Smooth muscle cell (in vitro differentiated cells): Measurements from ENCODE around the gene CFTR. TPM values are rescaled to one million over a fixed set of nuclear protein-coding genes. Genes with fewer than 3 reads are reported as not detected.

Experiments
- DNase-seq: peaks from one replicate; lab custom pipeline; 2025; ENCODE audit not compliant: unreplicated experiment; lab: John Stamatoyannopoulos, UW
- H2AFZ ChIP-seq: fragments of 200-600 bp; sonication (generic); 2 replicates; pipeline ENCODE4 v1.6.0; 2016; ENCODE audit warnings: antibody characterized with exemption, low read depth, mild to moderate bottlenecking
- H3F3A ChIP-seq: fragments of 200-600 bp; sonication (generic); 2 replicates; pipeline ENCODE4 v1.6.0; 2017; ENCODE audit warnings: antibody characterized with exemption, low read depth
- H3K27ac ChIP-seq: fragments of 200-600 bp; sonication (generic); 2 replicates; pipeline ENCODE4 v1.5.1; 2016; ENCODE audit warnings: low read depth, mild to moderate bottlenecking
- H3K27me3 ChIP-seq: fragments of 200-600 bp; sonication (generic); 2 replicates; pipeline ENCODE4 v1.6.1; 2016; ENCODE audit warnings: low read depth, mild to moderate bottlenecking
- H3K36me3 ChIP-seq: fragments of 200-600 bp; sonication (generic); 2 replicates; pipeline ENCODE4 v1.5.1; 2016; ENCODE audit warnings: low read depth
- H3K4me1 ChIP-seq: fragments of 200-600 bp; sonication (generic); 2 replicates; pipeline ENCODE4 v1.5.1; 2016; ENCODE audit warnings: low read depth
- H3K4me2 ChIP-seq: fragments of 200-600 bp; sonication (generic); 2 replicates; pipeline ENCODE4 v1.6.0; 2016; ENCODE audit warnings: mild to moderate bottlenecking
- H3K4me3 ChIP-seq: fragments of 200-600 bp; sonication (generic); 2 replicates; pipeline ENCODE4 v1.5.1; 2016; ENCODE audit warnings: mild to moderate bottlenecking
- H3K79me2 ChIP-seq: fragments of 200-600 bp; sonication (generic); 2 replicates; pipeline ENCODE4 v1.6.0; 2016; ENCODE audit warnings: low read depth, mild to moderate bottlenecking
- H3K9ac ChIP-seq: fragments of 200-600 bp; sonication (generic); 2 replicates; pipeline ENCODE4 v1.6.0; 2016; ENCODE audit warnings: low read depth
- H3K9me3 ChIP-seq: fragments of 200-600 bp; sonication (generic); replicated peaks from 2 replicates; pipeline ENCODE4 v1.5.1; 2016; ENCODE audit warnings: low read depth
- H4K20me1 ChIP-seq: fragments of 200-600 bp; sonication (generic); 2 replicates; pipeline ENCODE4 v1.6.0; 2016; ENCODE audit warnings: low read depth
- CTCF ChIP-seq: fragments of 200-600 bp; sonication (generic); IDR thresholded peaks from 2 replicates; pipeline ENCODE4 v1.5.1; 2017; ENCODE audit warnings: borderline replicate concordance, mild to moderate bottlenecking, antibody characterized with exemption; ENCODE audit not compliant: insufficient read depth, poor library complexity, severe bottlenecking
- WGBS: methylation state at CpG from one replicate; pipeline ENCODE4 v1.1.7; 2016; ENCODE audit warnings: low lambda C conversion rate; 5-methylcytosine and 5-hydroxymethylcytosine counted together
- polyA plus RNA-seq: library from polyadenylated mRNA; unstranded; fragments of >200 nt; fragmentation: Nextera tagmentation; extraction: Ambion mirVana; gene quantifications from 2 replicates; pipeline ENCODE4 v1.2.1, GENCODE V29; 2016
- total RNA-seq: library from RNA; depleted of rRNA; stranded (reverse); fragments of >200 nt; gene quantifications from 2 replicates; pipeline ENCODE4 v1.2.3, GENCODE V29; 2014

Gene CFTR
- total and polyA plus RNA-seq, 2 experiments from 2014 or later, result 0.53 to 1.6 TPM

GRCh38 chr7:117489016-117489415 lies 9.2 kb downstream of the CFTR start:
- TF ChIP-seq CTCF, result no peak
- Histone ChIP-seq H3K9me3 (no peaks in the 10 kb centered on the region), H3K27me3 (no peaks in the 10 kb centered on the region), H4K20me1 (no peaks in the 10 kb centered on the region), H3F3A (no peaks in the 10 kb centered on the region), H3K4me2 (no peak overlapping the region), H3K36me3 (no peaks in the 10 kb centered on the region), H3K79me2 (no peaks in the 10 kb centered on the region), H3K9ac (no peak overlapping the region), H3K4me1 (no peaks in the 10 kb centered on the region), H3K27ac (no peak overlapping the region), H2AFZ (no peak overlapping the region), H3K4me3 (no peak overlapping the region)
- 88% methylated on average over 3 of the region's 3 CpGs for WGBS
- DNase-seq, result no peak

GRCh38 chr7:117489430-117489829 lies 9.6 kb downstream of the CFTR start:
- no peak overlapping the region for H3K9ac ChIP-seq
- 92% methylated on average over 2 of the region's 2 CpGs for WGBS
- no peak overlapping the region for H3K27ac ChIP-seq
- no peak overlapping the region for H3K4me3 ChIP-seq
- TF ChIP-seq CTCF, result no peak
- no peaks in the 10 kb centered on the region for H3K36me3 ChIP-seq
- DNase-seq, result no peak
- H3K27me3 ChIP-seq, result no peaks in the 10 kb centered on the region
- no peaks in the 10 kb centered on the region for H3K79me2 ChIP-seq
- no peak overlapping the region for H3K4me2 ChIP-seq
- H2AFZ ChIP-seq, result no peak overlapping the region
- H4K20me1 ChIP-seq, result no peaks in the 10 kb centered on the region
- H3F3A ChIP-seq, result no peaks in the 10 kb centered on the region
- no peaks in the 10 kb centered on the region for H3K9me3 ChIP-seq
- no peaks in the 10 kb centered on the region for H3K4me1 ChIP-seq

- H3K27me3 ChIP-seq, result no peaks in the 10 kb centered on the region
- WGBS, result 92% methylated on average over 1 of the region's 1 CpG
- H3K36me3 ChIP-seq, result no peaks in the 10 kb centered on the region
- no peaks in the 10 kb centered on the region for H3K79me2 ChIP-seq
- no peaks in the 10 kb centered on the region for H3F3A ChIP-seq
- no peaks in the 10 kb centered on the region for H3K4me1 ChIP-seq
- H2AFZ ChIP-seq, result no peak overlapping the region
- H3K9me3 ChIP-seq, result no peaks in the 10 kb centered on the region
- DNase-seq, result no peak
- no peak overlapping the region for H3K4me3 ChIP-seq
- no peaks in the 10 kb centered on the region for H4K20me1 ChIP-seq
- no peak overlapping the region for H3K27ac ChIP-seq
- no peak overlapping the region for H3K4me2 ChIP-seq
- TF ChIP-seq CTCF, result no peak
- H3K9ac ChIP-seq, result no peak overlapping the region
Observed at GRCh38 chr7:117489911-117490310, 10.1 kb downstream of the CFTR start.

GRCh38 chr7:117492649-117493048 lies 12.8 kb downstream of the CFTR start:
- 97% methylated on average over 2 of the region's 2 CpGs for WGBS
- Histone ChIP-seq H4K20me1 (no peaks in the 10 kb centered on the region), H3K9me3 (no peaks in the 10 kb centered on the region), H3K4me2 (no peak overlapping the region), H3K9ac (no peak overlapping the region), H3K27ac (no peak overlapping the region), H3K79me2 (no peaks in the 10 kb centered on the region), H2AFZ (no peak overlapping the region), H3F3A (no peaks in the 10 kb centered on the region), H3K36me3 (no peaks in the 10 kb centered on the region), H3K4me1 (no peaks in the 10 kb centered on the region), H3K27me3 (no peaks in the 10 kb centered on the region), H3K4me3 (no peak overlapping the region)
- DNase-seq, result no peak
- no peak for TF ChIP-seq CTCF
